H9 (cell line): ENCODE data around the gene DOCK1. TPM values are rescaled to one million over a fixed set of nuclear protein-coding genes. Genes with fewer than 3 reads are reported as not detected.

ENCODE experiments used
- DNase-seq: peaks from one replicate; pipeline ENCODE4 v3.0.0-alpha.2; 2017
- H2AFZ ChIP-seq: one replicate; pipeline ENCODE4 v1.6.1; 2013; ENCODE audit warnings: mild to moderate bottlenecking, low read length, control low read depth, moderate library complexity
- H2AK5ac ChIP-seq: 2 replicates; pipeline ENCODE4 v1.6.1; 2013; ENCODE audit warnings: low read length, control low read depth, mixed read lengths; ENCODE audit not compliant: insufficient read length
- H2BK120ac ChIP-seq: one replicate; pipeline ENCODE4 v1.6.1; 2013; ENCODE audit warnings: low read depth, mild to moderate bottlenecking, low read length, control low read depth, inconsistent platforms; ENCODE audit not compliant: poor library complexity, severe bottlenecking
- H2BK12ac ChIP-seq: 2 replicates; pipeline ENCODE4 v1.6.1; 2013; ENCODE audit warnings: low read length, control low read depth, mixed read lengths, low read depth; ENCODE audit not compliant: insufficient read length
- H2BK15ac ChIP-seq: 2 replicates; pipeline ENCODE4 v1.6.1; 2013; ENCODE audit warnings: low read depth, low read length, control low read depth
- H2BK20ac ChIP-seq: one replicate; pipeline ENCODE4 v1.6.1; 2013; ENCODE audit warnings: low read depth, mild to moderate bottlenecking, low read length, control low read depth, inconsistent platforms; ENCODE audit not compliant: poor library complexity, severe bottlenecking
- H2BK5ac ChIP-seq: 2 replicates; pipeline ENCODE4 v1.6.1; 2013; ENCODE audit warnings: low read length, control low read depth, mixed read lengths; ENCODE audit not compliant: insufficient read length
- H3K14ac ChIP-seq: 2 replicates; pipeline ENCODE4 v1.6.1; 2013; ENCODE audit warnings: low read length, control low read depth; ENCODE audit not compliant: insufficient read depth
- H3K18ac ChIP-seq: 2 replicates; pipeline ENCODE4 v1.6.1; 2013; ENCODE audit warnings: low read depth, mild to moderate bottlenecking, mixed read lengths, low read length, control low read depth; ENCODE audit not compliant: insufficient read length
- H3K23ac ChIP-seq: 2 replicates; pipeline ENCODE4 v1.6.1; 2013; ENCODE audit warnings: low read length, control low read depth, mixed read lengths, low read depth; ENCODE audit not compliant: insufficient read length
- H3K23me2 ChIP-seq: 2 replicates; pipeline ENCODE4 v1.6.1; 2013; ENCODE audit warnings: low read depth, mild to moderate bottlenecking, mixed read lengths, low read length, control low read depth; ENCODE audit not compliant: insufficient read length, poor library complexity, severe bottlenecking
- H3K27ac ChIP-seq: 2 replicates; pipeline ENCODE4 v1.5.1; 2013; ENCODE audit warnings: low read length, control low read depth, mixed read lengths, low read depth; ENCODE audit not compliant: insufficient read length
- H3K27me3 ChIP-seq: 2 replicates; pipeline ENCODE4 v1.6.1; 2013; ENCODE audit warnings: low read length, control low read depth, inconsistent platforms; ENCODE audit not compliant: insufficient read depth
- H3K4ac ChIP-seq: 2 replicates; pipeline ENCODE4 v1.6.1; 2013; ENCODE audit warnings: low read depth, mild to moderate bottlenecking, control low read depth, inconsistent platforms, low read length, moderate library complexity
- H3K4me1 ChIP-seq: 2 replicates; pipeline ENCODE4 v1.6.1; 2013; ENCODE audit warnings: low read length, control low read depth, inconsistent platforms; ENCODE audit not compliant: insufficient read depth
- H3K4me2 ChIP-seq: 2 replicates; pipeline ENCODE4 v1.6.1; 2013; ENCODE audit warnings: low read length, control low read depth, mixed read lengths; ENCODE audit not compliant: insufficient read length, insufficient read depth
- H3K56ac ChIP-seq: 2 replicates; pipeline ENCODE4 v1.6.1; 2013; ENCODE audit warnings: low read depth, mild to moderate bottlenecking, mixed read lengths, low read length, control low read depth; ENCODE audit not compliant: insufficient read length
- H3K79me1 ChIP-seq: 2 replicates; pipeline ENCODE4 v1.6.1; 2013; ENCODE audit warnings: low read depth, mild to moderate bottlenecking, moderate library complexity, low read length, control low read depth, inconsistent platforms; ENCODE audit not compliant: insufficient read depth, poor library complexity, severe bottlenecking
- H3K79me2 ChIP-seq: 2 replicates; pipeline ENCODE4 v1.6.1; 2013; ENCODE audit warnings: low read length, control low read depth, inconsistent platforms; ENCODE audit not compliant: insufficient read depth
- H3K9ac ChIP-seq: 2 replicates; pipeline ENCODE4 v1.6.1; 2013; ENCODE audit warnings: low read length, control low read depth, mixed read lengths; ENCODE audit not compliant: insufficient read length; ENCODE audit errors: extremely low read depth
- H3K9me3 ChIP-seq: one replicate; pipeline ENCODE4 v1.6.1; 2013; ENCODE audit warnings: low read depth, low read length, inconsistent platforms; ENCODE audit not compliant: control insufficient read depth
- H3T11ph ChIP-seq: one replicate; pipeline ENCODE4 v1.6.1; 2013; ENCODE audit warnings: mild to moderate bottlenecking, low read length, control low read depth, inconsistent platforms
- H4K20me1 ChIP-seq: one replicate; pipeline ENCODE4 v1.6.1; 2013; ENCODE audit not compliant: control insufficient read depth, insufficient read length, insufficient read depth
- H4K5ac ChIP-seq: 2 replicates; pipeline ENCODE4 v1.6.1; 2013; ENCODE audit warnings: low read depth, mild to moderate bottlenecking, mixed read lengths, low read length, control low read depth; ENCODE audit not compliant: insufficient read length
- H4K8ac ChIP-seq: replicated peaks from 2 replicates; pipeline ENCODE4 v1.6.1; 2013; ENCODE audit warnings: low read length, control low read depth, mixed read lengths, low read depth; ENCODE audit not compliant: insufficient read length
- H4K91ac ChIP-seq: 2 replicates; pipeline ENCODE4 v1.6.1; 2013; ENCODE audit warnings: low read depth, mild to moderate bottlenecking, moderate library complexity, mixed read lengths, low read length, control low read depth; ENCODE audit not compliant: insufficient read length
- H3K27ac Mint-ChIP-seq, 3 experiments: 2 replicates in 2 of 3; 3 replicates in 1 of 3; pipeline ENCODE4 v1.8.0; 2020 to 2021; ENCODE audit warnings: mixed read lengths in 3 of 3, mild to moderate bottlenecking in 1 of 3, moderate library complexity in 1 of 3
- H3K27me3 Mint-ChIP-seq: 2 replicates; pipeline ENCODE4 v1.8.0; 2021; ENCODE audit warnings: low read depth, mild to moderate bottlenecking, moderate library complexity, mixed read lengths
- H3K36me3 Mint-ChIP-seq, 3 experiments: 2 replicates in 2 of 3; 3 replicates in 1 of 3; pipeline ENCODE4 v1.8.0; 2020 to 2021; ENCODE audit warnings: low read depth in 3 of 3, mixed read lengths in 3 of 3; ENCODE audit not compliant: insufficient read depth in 1 of 3
- H3K4me1 Mint-ChIP-seq, 2 experiments: 2 replicates each; pipeline ENCODE4 v1.8.0; 2020; ENCODE audit warnings: mixed read lengths in 2 of 2
- H3K4me3 Mint-ChIP-seq, 2 experiments: 2 replicates in 1 of 2; 3 replicates in 1 of 2; pipeline ENCODE4 v1.8.0; 2020 to 2021; ENCODE audit warnings: mild to moderate bottlenecking in 2 of 2, mixed read lengths in 2 of 2, moderate library complexity in 1 of 2
- H3K9me3 Mint-ChIP-seq, 2 experiments: 2 replicates in 1 of 2; 3 replicates in 1 of 2; pipeline ENCODE4 v1.8.0; 2020; ENCODE audit warnings: mild to moderate bottlenecking in 2 of 2, mixed read lengths in 2 of 2, moderate library complexity in 1 of 2
- WGBS: extraction: QIAGEN DNeasy Blood & Tissue Kit; methylation state at CpG from one replicate; pipeline ENCODE4 v1.1.7; 2013; ENCODE audit warnings: missing lambda C conversion rate, low lambda C conversion rate, mixed read lengths; ENCODE audit not compliant: insufficient read length; ENCODE audit errors: extremely low coverage; 5-methylcytosine and 5-hydroxymethylcytosine counted together
- total RNA-seq: library from RNA; stranded (reverse); gene quantifications from 2 replicates; pipeline ENCODE4 v1.2.1, GENCODE V29; 2021
- TF ChIP-seq, protein P1 (sequence below): fragments of 200-600 bp; sonication (generic); conservative IDR thresholded peaks from 3 replicates; pipeline ENCODE4 v1.8.0; 2021; ENCODE audit warnings: antibody characterized with exemption, mild to moderate bottlenecking

The DOCK1 gene
- total RNA-seq, 1 experiment from 2014 or later: 57.0 TPM

DNA sequence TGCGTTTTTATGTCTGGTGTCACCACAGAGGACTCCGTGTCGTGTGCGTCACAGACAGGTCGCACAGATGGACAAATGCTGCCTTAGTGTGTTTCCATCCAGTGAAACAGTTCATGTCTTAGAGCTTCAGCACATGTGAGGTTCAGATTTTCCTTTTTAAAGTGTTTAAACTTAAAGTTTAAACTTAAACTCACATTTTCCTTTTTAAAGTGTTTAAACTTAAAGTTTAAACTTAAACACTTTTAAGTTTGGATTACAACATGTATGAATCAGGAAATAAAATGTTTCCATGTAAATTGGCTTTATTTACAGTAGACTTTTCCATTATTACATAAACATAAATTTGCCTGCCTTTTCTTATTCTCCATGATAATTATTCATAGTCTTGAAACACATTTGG is 223.9 kb downstream of the DOCK1 start:
- H3K14ac ChIP-seq: no peak overlapping the region
- Mint-ChIP-seq H3K9me3 (no peaks in the 10 kb centered on the region), H3K4me1 (no peaks in the 10 kb centered on the region), H3K27me3 (no peaks in the 10 kb centered on the region), H3K4me3 (no peak overlapping the region), H3K27ac (no peak overlapping the region), H3K36me3 (peaks cover 12 to 27% (median 22%) of the 10 kb centered on the region in 3 experiments; a peak in 6 of 7 replicates)
- H4K20me1 ChIP-seq: no peaks in the 10 kb centered on the region
- H2BK15ac ChIP-seq: no peak overlapping the region
- no peak overlapping the region for H4K8ac ChIP-seq
- no peak overlapping the region for H3K56ac ChIP-seq
- no peaks in the 10 kb centered on the region for H3K4me1 ChIP-seq
- no peaks in the 10 kb centered on the region for H3K9me3 ChIP-seq
- no peaks in the 10 kb centered on the region for H3K79me2 ChIP-seq
- no peak overlapping the region for H3K23ac ChIP-seq
- H3K18ac ChIP-seq: no peak overlapping the region
- H3K23me2 ChIP-seq: no peaks in the 10 kb centered on the region
- H2BK120ac ChIP-seq: no peak overlapping the region
- H2AFZ ChIP-seq: no peak overlapping the region
- no peak overlapping the region for H3K9ac ChIP-seq
- H2BK12ac ChIP-seq: no peak overlapping the region
- H4K91ac ChIP-seq: no peak overlapping the region
- no peak overlapping the region for H3K4ac ChIP-seq
- no peak overlapping the region for H3K4me2 ChIP-seq
- no peak overlapping the region for H3T11ph ChIP-seq
- no peak for DNase-seq
- TF ChIP-seq, protein P1, sequence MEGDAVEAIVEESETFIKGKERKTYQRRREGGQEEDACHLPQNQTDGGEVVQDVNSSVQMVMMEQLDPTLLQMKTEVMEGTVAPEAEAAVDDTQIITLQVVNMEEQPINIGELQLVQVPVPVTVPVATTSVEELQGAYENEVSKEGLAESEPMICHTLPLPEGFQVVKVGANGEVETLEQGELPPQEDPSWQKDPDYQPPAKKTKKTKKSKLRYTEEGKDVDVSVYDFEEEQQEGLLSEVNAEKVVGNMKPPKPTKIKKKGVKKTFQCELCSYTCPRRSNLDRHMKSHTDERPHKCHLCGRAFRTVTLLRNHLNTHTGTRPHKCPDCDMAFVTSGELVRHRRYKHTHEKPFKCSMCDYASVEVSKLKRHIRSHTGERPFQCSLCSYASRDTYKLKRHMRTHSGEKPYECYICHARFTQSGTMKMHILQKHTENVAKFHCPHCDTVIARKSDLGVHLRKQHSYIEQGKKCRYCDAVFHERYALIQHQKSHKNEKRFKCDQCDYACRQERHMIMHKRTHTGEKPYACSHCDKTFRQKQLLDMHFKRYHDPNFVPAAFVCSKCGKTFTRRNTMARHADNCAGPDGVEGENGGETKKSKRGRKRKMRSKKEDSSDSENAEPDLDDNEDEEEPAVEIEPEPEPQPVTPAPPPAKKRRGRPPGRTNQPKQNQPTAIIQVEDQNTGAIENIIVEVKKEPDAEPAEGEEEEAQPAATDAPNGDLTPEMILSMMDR: no peak
- no peak overlapping the region for H2BK20ac ChIP-seq
- H2BK5ac ChIP-seq: no peak overlapping the region
- no peaks in the 10 kb centered on the region for H3K79me1 ChIP-seq
- no peak overlapping the region for H3K27ac ChIP-seq
- no peak overlapping the region for H4K5ac ChIP-seq
- WGBS: no CpG with 5 or more reads among the region's 5 CpGs
- no peaks in the 10 kb centered on the region for H3K27me3 ChIP-seq
- H2AK5ac ChIP-seq: no peak overlapping the region
